DMS114 treated with DMSO at 0.1 percent for 48 hours (cell line): ENCODE results near the gene GNAS-AS1.

Source experiments
- DNase-seq: peaks from one replicate; lab custom pipeline; 2025; ENCODE audit not compliant: unreplicated experiment; lab: John Stamatoyannopoulos, UW

GNAS-AS1 gene

DNA sequence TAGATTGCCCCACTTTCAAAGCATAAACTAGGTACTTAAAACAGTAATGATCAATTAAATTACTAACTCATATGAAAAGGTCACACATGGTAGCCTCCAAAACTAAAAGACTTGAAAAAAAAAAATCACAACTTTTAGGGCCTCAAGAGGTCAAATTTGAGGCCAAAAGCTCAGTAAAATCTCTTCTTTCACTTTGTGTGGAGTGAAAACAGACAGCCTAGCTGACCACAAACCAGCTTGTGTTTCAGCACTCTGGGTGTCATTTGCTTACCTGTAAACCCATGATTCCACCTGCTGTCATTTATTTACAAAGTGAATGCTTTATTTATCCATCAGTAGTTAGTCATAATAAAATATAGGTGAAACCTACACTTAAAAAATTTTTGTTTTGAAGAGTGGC, 35.8 kb upstream of the GNAS-AS1 start:
- DNase-seq, result no peak

DNA sequence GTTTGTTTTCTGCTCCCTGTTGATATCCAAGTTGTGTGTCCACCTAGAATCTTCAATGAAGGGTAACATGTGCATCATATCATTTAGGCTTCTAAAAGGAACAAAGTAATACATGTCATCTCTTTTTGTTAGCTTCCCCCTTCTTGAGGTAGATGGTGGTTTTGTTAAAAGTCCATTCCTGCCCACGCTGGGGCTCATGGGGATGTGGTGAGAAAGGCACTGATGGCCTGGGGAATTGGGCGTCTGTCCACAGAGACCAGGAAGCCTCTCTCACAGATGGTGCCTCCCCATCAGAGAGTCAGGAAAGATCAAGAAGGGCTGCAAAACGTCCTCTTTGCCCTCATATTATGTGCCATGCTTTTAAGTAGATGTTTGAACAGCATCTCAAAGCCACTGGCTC, 34.3 kb upstream of the GNAS-AS1 start:
- DNase-seq, result no peak

- DNase-seq, result no peak
Measured at GRCh38 chr20:58883241-58883691, 32.6 kb upstream of the GNAS-AS1 start.

DNA sequence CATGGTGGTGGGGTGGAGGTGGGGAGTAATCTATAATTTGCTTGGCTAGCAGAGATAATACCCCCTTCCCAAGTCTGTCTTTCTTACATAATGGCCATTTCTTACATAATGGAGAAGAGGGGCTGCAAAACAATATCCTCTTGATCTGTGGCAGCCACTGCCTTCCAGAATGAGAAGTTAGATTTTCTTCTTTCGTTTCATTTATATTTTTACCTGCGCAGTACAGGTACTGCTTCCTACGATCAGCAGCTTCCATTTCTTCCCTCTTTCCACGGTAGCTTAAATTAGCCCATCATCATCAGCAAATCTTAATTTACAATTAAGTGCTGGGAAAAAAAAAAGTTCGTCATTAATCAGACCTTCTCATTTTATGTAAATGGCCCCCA, 32.0 kb upstream of the GNAS-AS1 start:
- DNase-seq, result no peak

DNA sequence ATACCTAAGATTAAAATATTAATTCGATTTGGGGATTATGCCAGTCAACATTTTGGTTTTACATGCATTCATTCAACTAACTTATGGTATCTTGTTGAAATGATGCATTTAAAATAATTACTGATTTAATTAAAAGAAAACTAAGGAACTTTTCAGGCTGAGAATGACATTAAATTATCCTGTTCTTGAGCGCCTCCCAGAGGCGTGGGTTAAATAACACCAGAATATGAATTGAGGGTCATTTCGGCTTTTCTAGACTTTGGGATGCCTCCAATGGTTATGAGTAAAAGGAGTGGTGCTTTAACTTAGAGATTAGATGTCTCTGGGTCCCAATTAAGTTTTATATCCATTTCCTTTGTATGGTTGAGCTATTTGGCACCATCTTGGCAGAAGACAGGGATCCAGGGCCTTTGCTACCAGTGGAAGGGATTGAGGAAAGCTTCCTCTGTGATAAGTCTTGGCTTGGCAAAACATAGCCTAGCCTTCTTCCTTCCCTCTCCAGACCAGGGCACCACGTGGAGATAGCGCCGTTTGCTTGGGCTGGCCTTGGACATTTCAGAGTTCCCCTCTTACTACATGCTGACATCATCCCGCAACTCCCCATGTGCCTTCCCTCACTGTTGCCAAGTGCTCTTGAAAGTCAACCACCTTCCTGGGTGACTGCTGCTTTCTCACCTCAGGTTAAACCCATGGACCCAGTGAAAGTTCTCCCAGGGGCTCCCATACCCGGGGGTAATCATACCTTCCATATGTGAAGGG, 30.5 kb upstream of the GNAS-AS1 start:
- no peak for DNase-seq

DNA sequence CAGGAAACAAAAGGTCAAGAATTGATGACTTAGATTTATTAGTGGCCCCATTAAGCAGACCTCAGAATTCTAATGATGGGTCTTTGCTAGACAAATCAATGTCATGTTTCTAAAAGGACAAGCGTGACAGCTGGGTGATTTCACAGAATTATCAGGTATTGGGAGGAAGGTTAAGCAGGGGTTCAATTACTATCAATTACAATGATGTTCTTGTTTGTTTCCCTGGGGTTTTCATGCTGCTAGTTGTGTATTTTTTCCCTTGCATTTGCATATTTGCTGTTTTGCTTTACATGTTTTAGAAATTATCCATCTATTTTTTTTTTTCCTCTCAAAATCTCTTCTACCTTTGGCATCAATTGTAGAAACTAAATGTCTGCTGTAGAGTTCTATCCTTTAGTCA, 29.7 kb upstream of the GNAS-AS1 start:
- no peak for DNase-seq

DNA sequence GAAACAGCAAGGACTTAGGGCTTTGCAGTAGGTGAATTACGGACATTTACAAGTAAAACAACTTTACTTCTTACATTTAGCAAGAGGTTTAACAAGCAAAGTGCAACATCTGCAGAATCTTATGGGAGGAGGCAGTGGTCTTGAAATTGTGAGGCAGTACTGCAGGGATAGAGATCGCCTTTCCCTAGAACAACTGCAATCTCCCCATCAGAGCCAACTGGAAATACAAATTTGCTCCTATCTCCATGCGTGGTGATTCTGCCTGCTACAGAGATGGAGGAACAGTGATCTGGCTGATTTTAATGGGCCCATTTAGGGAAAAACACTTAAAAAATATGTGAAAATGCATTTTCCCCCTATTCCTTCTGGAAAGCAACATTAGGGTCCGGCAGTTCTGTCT, 27.7 kb upstream of the GNAS-AS1 start:
- no peak for DNase-seq

DNA sequence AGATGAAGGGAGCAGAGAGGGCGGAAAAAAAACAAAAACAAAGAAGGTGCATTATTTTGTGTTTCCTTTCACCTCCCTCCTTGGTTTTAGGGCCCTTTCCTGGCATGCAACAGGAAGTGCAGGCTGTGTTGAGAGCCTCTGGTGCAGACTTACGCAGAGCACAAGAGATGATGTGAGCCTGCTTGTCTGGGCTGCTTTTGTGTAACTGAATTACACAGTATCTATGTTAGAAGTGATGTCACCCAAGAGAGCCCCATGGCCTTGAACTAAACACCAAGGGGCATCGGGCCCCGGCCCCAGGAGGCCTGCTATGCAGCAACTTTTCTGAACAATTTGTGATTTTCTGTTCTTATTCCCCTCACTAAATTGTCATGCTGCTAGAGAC, 27.3 kb upstream of the GNAS-AS1 start:
- no peak for DNase-seq

GRCh38 chr20:58877050-58877975, 26.6 kb upstream of the GNAS-AS1 start:
- no peak for DNase-seq

DNA sequence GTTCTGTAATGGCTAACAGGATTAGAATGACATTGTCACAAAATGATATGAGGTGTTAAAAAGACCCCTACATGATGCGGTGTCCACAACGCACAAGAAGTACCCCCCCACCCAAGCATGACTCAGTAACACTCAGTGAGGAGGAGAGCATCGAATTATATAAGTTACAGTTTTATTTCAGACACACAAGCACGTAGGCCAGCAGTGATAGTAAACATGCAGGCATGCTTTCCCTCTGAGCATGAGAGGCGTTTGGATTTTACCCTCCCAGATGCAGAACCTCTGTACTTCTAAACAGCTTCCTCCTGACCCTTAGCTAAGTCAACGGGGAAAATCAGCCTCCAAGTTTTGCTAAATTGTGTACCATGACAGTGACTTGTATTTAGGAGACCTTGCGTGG, 25.7 kb upstream of the GNAS-AS1 start:
- no peak for DNase-seq

DNA sequence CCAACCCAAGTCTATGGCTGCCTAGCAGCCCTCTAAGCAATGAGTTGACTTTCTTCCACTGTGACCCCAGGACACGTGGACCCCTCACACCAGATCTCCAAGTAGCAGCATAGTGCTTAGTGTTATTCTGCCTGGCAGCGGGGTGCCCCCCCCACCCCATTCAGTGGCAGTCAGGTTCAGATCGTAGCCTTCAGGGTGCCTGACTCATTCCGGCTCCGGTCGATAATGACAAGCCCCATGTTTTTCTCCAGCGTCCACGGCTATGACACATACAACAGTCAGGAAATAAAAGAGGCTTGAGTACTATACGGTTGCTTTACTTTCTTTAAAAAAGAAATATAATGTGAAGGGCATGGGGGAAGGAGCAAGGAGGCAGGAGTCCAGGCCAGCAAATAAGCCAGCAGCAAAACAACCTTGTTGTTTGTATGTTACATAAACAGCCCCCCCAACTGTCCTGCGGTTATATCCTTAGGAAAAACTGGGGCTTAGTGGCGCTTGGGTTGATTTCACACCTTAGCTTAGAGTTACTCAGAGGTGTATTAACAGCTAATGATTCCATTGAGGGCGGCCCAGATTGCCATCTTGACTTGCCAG, 24.9 kb upstream of the GNAS-AS1 start:
- DNase-seq, result no peak

DNA sequence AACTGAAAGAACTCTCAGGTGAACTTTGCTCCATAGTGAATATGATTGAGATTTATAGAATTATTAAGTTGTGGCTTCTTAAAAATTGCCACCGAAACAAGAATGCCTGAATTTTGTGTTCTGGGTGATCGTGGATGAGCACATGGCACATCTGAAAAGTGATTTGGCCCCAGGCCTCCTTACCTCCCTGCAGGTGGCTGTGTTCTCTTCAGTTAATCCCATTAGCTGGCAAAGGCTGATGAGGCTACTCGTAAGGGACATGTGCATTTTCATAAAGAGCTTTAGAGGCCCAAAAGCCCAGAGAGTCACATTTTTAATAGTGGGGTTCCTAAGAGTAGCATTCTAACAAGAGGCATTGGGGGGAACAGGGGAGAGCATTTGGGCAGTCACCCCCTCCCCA, 24.4 kb upstream of the GNAS-AS1 start:
- DNase-seq, result no peak

DNA sequence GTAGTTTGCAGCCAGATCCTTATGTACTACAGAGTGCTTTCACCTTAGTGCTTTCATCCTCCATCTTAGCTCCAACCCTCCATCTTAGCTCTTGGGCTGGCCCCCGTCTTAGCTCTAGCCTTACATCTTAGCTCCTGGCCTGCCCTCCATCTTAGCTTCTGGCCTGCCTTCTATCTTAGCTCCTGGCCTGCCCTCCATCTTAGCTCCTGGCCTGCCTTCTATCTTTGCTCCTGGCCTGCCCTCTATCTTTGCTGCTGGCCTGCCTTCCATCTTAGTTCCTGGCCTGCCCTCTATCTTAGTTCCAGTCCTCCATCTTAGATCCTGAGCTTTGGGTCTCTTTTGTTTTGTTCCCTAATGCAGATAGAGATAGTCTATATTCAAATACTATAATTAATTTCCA, 23.8 kb upstream of the GNAS-AS1 start:
- no peak for DNase-seq

- DNase-seq, result no peak
Measured at GRCh38 chr20:58871533-58872102, 20.9 kb upstream of the GNAS-AS1 start.

DNA sequence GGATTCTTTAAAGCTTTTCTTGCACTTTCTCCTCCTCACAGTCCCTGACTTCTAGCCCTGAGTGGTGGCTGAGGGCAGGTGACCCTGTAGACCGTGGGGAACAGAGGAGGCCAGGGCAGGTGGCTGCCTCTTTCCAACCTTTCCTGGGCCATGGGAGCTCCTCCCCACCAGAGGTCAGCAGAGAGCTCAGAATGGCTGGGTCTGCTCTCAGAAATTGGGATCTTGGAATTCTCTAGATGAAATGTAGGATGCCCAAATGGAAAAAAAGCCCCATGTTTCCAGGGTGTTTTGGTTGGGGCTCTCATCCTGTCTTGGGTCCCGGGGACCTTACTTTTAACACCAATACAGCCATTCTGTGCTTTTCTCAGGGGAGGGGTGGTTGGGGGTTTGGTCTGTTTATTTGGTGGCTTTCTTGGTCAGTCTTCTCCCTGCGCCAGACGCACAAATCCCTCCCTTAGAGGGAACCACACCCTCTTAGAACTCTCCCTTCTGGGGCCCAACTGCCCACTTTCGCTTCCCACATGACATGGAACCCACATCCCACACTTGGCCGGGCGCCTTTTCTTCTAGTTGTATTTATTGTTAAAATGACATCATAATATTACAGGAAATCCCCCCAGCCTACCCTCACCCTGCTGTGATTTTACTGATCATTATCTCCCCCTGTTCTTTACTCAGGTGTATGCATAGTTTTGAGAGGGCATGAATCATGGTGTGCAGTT, 19.8 kb upstream of the GNAS-AS1 start:
- DNase-seq, result peak; percentile 33

- DNase-seq, result no peak
Measured at GRCh38 chr20:58869662-58870227, 19.0 kb upstream of the GNAS-AS1 start.

DNA sequence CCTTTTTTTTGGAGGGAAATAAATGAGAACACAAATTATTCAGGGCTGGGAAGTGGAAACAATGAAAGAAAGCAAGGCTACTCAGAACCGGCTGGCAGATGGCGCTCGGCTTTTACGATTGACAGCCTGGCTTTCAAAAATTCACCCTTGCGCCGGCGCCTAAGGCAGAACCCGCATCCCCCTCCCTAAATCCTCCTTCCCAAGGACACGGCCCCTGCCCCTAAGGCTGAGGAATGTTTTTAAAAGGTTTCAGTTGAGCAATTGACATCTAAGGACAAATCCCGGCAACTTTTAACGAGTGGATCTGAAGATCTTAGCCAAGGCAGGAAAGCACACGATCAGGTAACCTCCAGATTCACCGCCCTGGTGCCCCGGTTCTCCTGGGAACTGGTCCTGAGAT, 18.1 kb upstream of the GNAS-AS1 start:
- peak; percentile 11 for DNase-seq

GRCh38 chr20:58867211-58867610, 16.5 kb upstream of the GNAS-AS1 start:
- no peak for DNase-seq

GRCh38 chr20:58865843-58866242, 15.1 kb upstream of the GNAS-AS1 start:
- DNase-seq, result no peak

- DNase-seq, result no peak
Measured at GRCh38 chr20:58864346-58864745, 13.6 kb upstream of the GNAS-AS1 start.
